ENCODE measurements around the gene TEX14.

TEX14 gene

GRCh38 chr17:58528443-58528842 lies 163.4 kb downstream of the TEX14 start:
- ATAC-seq (ENCODE audit: insufficient read depth, low read depth) (no peak), DNase-seq (no peak)
- Histone ChIP-seq H3K4me1 (ENCODE audit: insufficient read depth, low read length) (peaks cover 2% of the 10 kb centered on the region; the same call in 1 of the 2 replicates), H2AFZ (ENCODE audit: low read depth, low read length) (no peak overlapping the region), H3K36me3 (ENCODE audit: insufficient read depth, low read length) (no peaks in the 10 kb centered on the region), H3K27me3 (ENCODE audit: insufficient read depth, low read length, poor library complexity) (peaks cover 51% of the 10 kb centered on the region), H3K4me3 (ENCODE audit: low read depth in 1 of 2, low read length in 2 of 2) (no peak overlapping the region), H4K20me1 (ENCODE audit: insufficient read depth, low read length) (peaks cover 7% of the 10 kb centered on the region; the same call in 1 of the 2 replicates), H3K27ac (ENCODE audit: low read length) (no peak overlapping the region), H3K9me3 (ENCODE audit: insufficient read depth, low read length, severe bottlenecking) (no peaks in the 10 kb centered on the region), H3K4me2 (ENCODE audit: insufficient read depth, low read length) (no peak overlapping the region), H3K79me2 (ENCODE audit: insufficient read depth, low read length) (no peaks in the 10 kb centered on the region), H3K9ac (ENCODE audit: low read depth, low read length) (no peak overlapping the region)
- TF ChIP-seq CTCF (IDR thresholded peaks at IDR 0.05; ENCODE audit: borderline replicate concordance, extremely low read depth, low read length, poor library complexity, severe bottlenecking): no peak
- no peak for TF ChIP-seq EZH2 (IDR thresholded peaks at IDR 0.05; ENCODE audit: borderline replicate concordance, low read depth, low read length, severe bottlenecking)

DNA sequence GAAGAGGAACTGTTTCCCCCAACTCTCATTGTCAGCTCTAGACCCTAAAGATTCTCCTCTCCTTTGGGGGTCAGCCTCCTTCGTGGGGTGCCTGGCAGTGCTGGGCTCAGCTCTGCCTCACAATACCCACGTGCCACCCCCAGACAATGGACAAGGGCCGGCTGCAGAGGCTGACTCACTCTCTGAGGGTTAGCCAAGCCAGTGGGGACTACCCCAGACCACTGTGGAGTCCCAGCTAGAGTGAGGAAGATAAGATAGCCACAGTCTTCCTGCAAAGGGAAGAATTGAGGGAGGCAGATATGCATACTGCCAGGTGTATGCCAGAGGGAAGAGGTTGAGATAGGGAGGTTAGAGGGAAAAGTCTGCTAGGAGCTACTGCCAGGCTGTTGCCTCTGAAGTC lies 163.9 kb downstream of the TEX14 start:
- no peak overlapping the region for H3K4me2 ChIP-seq (ENCODE audit: insufficient read depth, low read length)
- H3K9me3 ChIP-seq (ENCODE audit: insufficient read depth, low read length, severe bottlenecking): no peaks in the 10 kb centered on the region
- peaks cover 2% of the 10 kb centered on the region; the same call in 1 of the 2 replicates for H3K4me1 ChIP-seq (ENCODE audit: insufficient read depth, low read length)
- H3K36me3 ChIP-seq (ENCODE audit: insufficient read depth, low read length): no peaks in the 10 kb centered on the region
- H2AFZ ChIP-seq (ENCODE audit: low read depth, low read length): no peak overlapping the region
- peaks cover 7% of the 10 kb centered on the region; the same call in 1 of the 2 replicates for H4K20me1 ChIP-seq (ENCODE audit: insufficient read depth, low read length)
- no peak overlapping the region for H3K9ac ChIP-seq (ENCODE audit: low read depth, low read length)
- ATAC-seq (ENCODE audit: insufficient read depth, low read depth) (no peak), DNase-seq (no peak)
- H3K27me3 ChIP-seq (ENCODE audit: insufficient read depth, low read length, poor library complexity): peaks cover 47% of the 10 kb centered on the region
- TF ChIP-seq EZH2 (IDR thresholded peaks at IDR 0.05; ENCODE audit: borderline replicate concordance, low read depth, low read length, severe bottlenecking) (no peak), CTCF (IDR thresholded peaks at IDR 0.05; ENCODE audit: borderline replicate concordance, extremely low read depth, low read length, poor library complexity, severe bottlenecking) (no peak)
- H3K4me3 ChIP-seq (ENCODE audit: low read depth in 1 of 2, low read length in 2 of 2): no peak overlapping the region
- no peak overlapping the region for H3K27ac ChIP-seq (ENCODE audit: low read length)
- no peaks in the 10 kb centered on the region for H3K79me2 ChIP-seq (ENCODE audit: insufficient read depth, low read length)

DNA sequence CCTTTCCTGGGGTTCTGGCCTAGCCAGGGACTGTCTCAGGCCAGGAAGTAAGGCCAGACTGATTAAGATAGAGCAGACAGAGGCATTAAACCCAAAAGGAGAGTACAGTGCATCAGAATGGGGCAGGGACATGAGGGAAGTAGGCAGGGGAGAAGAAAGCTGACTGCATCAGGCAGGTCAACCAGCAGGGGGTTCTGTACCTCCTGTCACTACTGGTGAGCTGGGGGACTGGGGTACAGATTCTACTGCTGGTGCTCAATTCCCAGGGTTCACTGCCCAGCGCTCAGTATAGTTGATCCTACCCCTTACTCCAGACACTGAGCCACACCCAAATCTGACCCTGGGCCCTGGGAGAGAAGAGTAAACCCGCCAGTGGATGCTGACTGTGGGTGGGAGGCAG lies 164.5 kb downstream of the TEX14 start:
- Histone ChIP-seq H3K79me2 (ENCODE audit: insufficient read depth, low read length) (no peaks in the 10 kb centered on the region), H3K4me1 (ENCODE audit: insufficient read depth, low read length) (peaks cover 2% of the 10 kb centered on the region; the same call in 1 of the 2 replicates), H4K20me1 (ENCODE audit: insufficient read depth, low read length) (peaks cover 7% of the 10 kb centered on the region; the same call in 1 of the 2 replicates), H3K4me2 (ENCODE audit: insufficient read depth, low read length) (no peak overlapping the region), H3K4me3 (ENCODE audit: low read depth in 1 of 2, low read length in 2 of 2) (no peak overlapping the region), H3K27me3 (ENCODE audit: insufficient read depth, low read length, poor library complexity) (peaks cover 41% of the 10 kb centered on the region), H3K9ac (ENCODE audit: low read depth, low read length) (no peak overlapping the region), H2AFZ (ENCODE audit: low read depth, low read length) (no peak overlapping the region), H3K36me3 (ENCODE audit: insufficient read depth, low read length) (no peaks in the 10 kb centered on the region), H3K27ac (ENCODE audit: low read length) (no peak overlapping the region), H3K9me3 (ENCODE audit: insufficient read depth, low read length, severe bottlenecking) (no peaks in the 10 kb centered on the region)
- no peak for ATAC-seq (ENCODE audit: insufficient read depth, low read depth)
- TF ChIP-seq CTCF (IDR thresholded peaks at IDR 0.05; ENCODE audit: borderline replicate concordance, extremely low read depth, low read length, poor library complexity, severe bottlenecking) (peak; percentile 36), EZH2 (IDR thresholded peaks at IDR 0.05; ENCODE audit: borderline replicate concordance, low read depth, low read length, severe bottlenecking) (no peak)
- DNase-seq: no peak

GRCh38 chr17:58525239-58525638 lies 166.6 kb downstream of the TEX14 start:
- Histone ChIP-seq H3K4me2 (ENCODE audit: insufficient read depth, low read length) (no peak overlapping the region), H3K79me2 (ENCODE audit: insufficient read depth, low read length) (no peaks in the 10 kb centered on the region), H4K20me1 (ENCODE audit: insufficient read depth, low read length) (no peaks in the 10 kb centered on the region), H2AFZ (ENCODE audit: low read depth, low read length) (no peak overlapping the region), H3K9ac (ENCODE audit: low read depth, low read length) (no peak overlapping the region), H3K4me3 (ENCODE audit: low read depth in 1 of 2, low read length in 2 of 2) (no peak overlapping the region), H3K27ac (ENCODE audit: low read length) (no peak overlapping the region), H3K27me3 (ENCODE audit: insufficient read depth, low read length, poor library complexity) (peaks cover 20% of the 10 kb centered on the region), H3K36me3 (ENCODE audit: insufficient read depth, low read length) (no peaks in the 10 kb centered on the region), H3K9me3 (ENCODE audit: insufficient read depth, low read length, severe bottlenecking) (no peaks in the 10 kb centered on the region), H3K4me1 (ENCODE audit: insufficient read depth, low read length) (no peaks in the 10 kb centered on the region)
- no peak for TF ChIP-seq CTCF (IDR thresholded peaks at IDR 0.05; ENCODE audit: borderline replicate concordance, extremely low read depth, low read length, poor library complexity, severe bottlenecking)
- no peak for TF ChIP-seq EZH2 (IDR thresholded peaks at IDR 0.05; ENCODE audit: borderline replicate concordance, low read depth, low read length, severe bottlenecking)
- DNase-seq (no peak), ATAC-seq (ENCODE audit: insufficient read depth, low read depth) (no peak)

Measured in DND-41 (cell line).